ENCODE data around the gene UNC13A.
A peak's percentile ranks its signal among the peaks of the same experiment; 100 is the strongest.

The UNC13A gene

GRCh38 chr19:17703824-17704463, 15.8 kb upstream of the UNC13A start:
- peak; percentile 26 for DNase-seq

GRCh38 chr19:17695198-17695597, 7.0 kb upstream of the UNC13A start:
- DNase-seq, result no peak

- no peak for DNase-seq
Measured at GRCh38 chr19:17692566-17692965, 4.4 kb upstream of the UNC13A start.

GRCh38 chr19:17688853-17689595, 870 bp upstream of the UNC13A start:
- DNase-seq, result no peak

GRCh38 chr19:17687141-17687856, 855 bp downstream of the UNC13A start:
- no peak for DNase-seq

- peak; percentile 29 for DNase-seq
Measured at GRCh38 chr19:17686592-17687024, 1.5 kb downstream of the UNC13A start.

- DNase-seq, result peak; percentile 19
Measured at GRCh38 chr19:17686023-17686521, 2.1 kb downstream of the UNC13A start.

GRCh38 chr19:17685451-17686022, 2.6 kb downstream of the UNC13A start:
- no peak for DNase-seq

GRCh38 chr19:17684256-17684655, 3.9 kb downstream of the UNC13A start:
- DNase-seq, result no peak

- DNase-seq, result no peak
Measured at GRCh38 chr19:17683078-17683477, 5.1 kb downstream of the UNC13A start.

GRCh38 chr19:17682273-17682672, 5.9 kb downstream of the UNC13A start:
- DNase-seq, result no peak

- peak; percentile 45 for DNase-seq
Measured at GRCh38 chr19:17681505-17682125, 6.5 kb downstream of the UNC13A start.

- peak; percentile 77 for DNase-seq
Measured at GRCh38 chr19:17680230-17680722, 7.9 kb downstream of the UNC13A start.

- no peak for DNase-seq
Measured at GRCh38 chr19:17679526-17680229, 8.5 kb downstream of the UNC13A start.

GRCh38 chr19:17678836-17679235, 9.3 kb downstream of the UNC13A start:
- no peak for DNase-seq

GRCh38 chr19:17677002-17677401, 11.2 kb downstream of the UNC13A start:
- no peak for DNase-seq

- DNase-seq, result no peak
Measured at GRCh38 chr19:17676295-17676694, 11.9 kb downstream of the UNC13A start.

GRCh38 chr19:17673937-17674799, 14.0 kb downstream of the UNC13A start:
- no peak for DNase-seq

- peak; percentile 46 for DNase-seq
Measured at GRCh38 chr19:17671906-17672305, 16.2 kb downstream of the UNC13A start.

- DNase-seq, result no peak
Measured at GRCh38 chr19:17669419-17669818, 18.7 kb downstream of the UNC13A start.

GRCh38 chr19:17665058-17665457, 23.1 kb downstream of the UNC13A start:
- no peak for DNase-seq
